ENCODE results near the gene DNAH6. TPM values are rescaled to one million over a fixed set of nuclear protein-coding genes. Genes with fewer than 3 reads are reported as not detected.

The DNAH6 gene
- total RNA-seq, 4 donors from 2014 or later: 3.2 to 9.3 (median 6.3) TPM

- Histone ChIP-seq H3K4me3 (replicated peaks in 1 of 3) (no peak overlapping the region), H3K27ac (no peak overlapping the region), H3K9me3 (no peaks in the 10 kb centered on the region), H3K27me3 (no peaks in the 10 kb centered on the region), H3K4me1 (peaks cover 8 to 9% of the 10 kb centered on the region in 2 donors), H3K36me3 (no peaks in the 10 kb centered on the region)
- 87 to 88% methylated on average over 6 of the region's 6 CpGs for WGBS, 2 donors
- no peak for TF ChIP-seq CTCF (IDR thresholded peaks at IDR 0.05)
- no peak for TF ChIP-seq POLR2A (IDR thresholded peaks at IDR 0.05)
- intact Hi-C loops (cut with DNase I): no loop called here
- DNase-seq: no peak
These were observed 216.8 kb downstream of the DNAH6 start for GRCh38 chr2:84732897-84733778.

GRCh38 chr2:84735389-84735788 is 219.1 kb downstream of the DNAH6 start:
- intact Hi-C loops (cut with DNase I): no loop called here
- Histone ChIP-seq H3K4me3 (replicated peaks in 1 of 3) (no peak overlapping the region), H3K4me1 (peaks cover 8 to 9% of the 10 kb centered on the region in 2 donors), H3K9me3 (no peaks in the 10 kb centered on the region), H3K27me3 (no peaks in the 10 kb centered on the region), H3K27ac (no peak overlapping the region), H3K36me3 (no peaks in the 10 kb centered on the region)
- DNase-seq: no peak
- TF ChIP-seq CTCF (IDR thresholded peaks at IDR 0.05) (no peak), POLR2A (IDR thresholded peaks at IDR 0.05) (no peak)
- WGBS, 2 donors: 89 to 94% methylated on average over 1 of the region's 1 CpG

GRCh38 chr2:84741182-84741822 is 225.0 kb downstream of the DNAH6 start:
- Histone ChIP-seq H3K4me3 (replicated peaks in 1 of 3) (no peak overlapping the region), H3K27ac (no peak overlapping the region), H3K27me3 (no peaks in the 10 kb centered on the region), H3K36me3 (no peaks in the 10 kb centered on the region), H3K9me3 (no peaks in the 10 kb centered on the region), H3K4me1 (no peaks in the 10 kb centered on the region)
- no peak for TF ChIP-seq POLR2A (IDR thresholded peaks at IDR 0.05)
- TF ChIP-seq CTCF (IDR thresholded peaks at IDR 0.05): no peak
- 77 to 78% methylated on average over 2 to 3 of the region's 3 CpGs for WGBS, 2 donors
- DNase-seq: no peak
- intact Hi-C loops (cut with DNase I): no loop called here

GRCh38 chr2:84748341-84748740 is 232.0 kb downstream of the DNAH6 start:
- Histone ChIP-seq H3K4me1 (no peaks in the 10 kb centered on the region), H3K9me3 (no peaks in the 10 kb centered on the region), H3K27me3 (no peaks in the 10 kb centered on the region), H3K36me3 (no peaks in the 10 kb centered on the region), H3K4me3 (replicated peaks in 1 of 3) (no peak overlapping the region), H3K27ac (no peak overlapping the region)
- intact Hi-C loops (cut with DNase I): no loop called here
- TF ChIP-seq CTCF (IDR thresholded peaks at IDR 0.05) (no peak), POLR2A (IDR thresholded peaks at IDR 0.05) (no peak)
- no peak for DNase-seq

- no peak for DNase-seq
- Histone ChIP-seq H3K4me3 (replicated peaks in 1 of 3) (no peak overlapping the region), H3K36me3 (no peaks in the 10 kb centered on the region), H3K27me3 (no peaks in the 10 kb centered on the region), H3K9me3 (no peaks in the 10 kb centered on the region), H3K27ac (no peak overlapping the region), H3K4me1 (no peaks in the 10 kb centered on the region)
- TF ChIP-seq CTCF (IDR thresholded peaks at IDR 0.05) (no peak), POLR2A (IDR thresholded peaks at IDR 0.05) (no peak)
- intact Hi-C loops (cut with DNase I): no loop called here
These were observed 233.1 kb downstream of the DNAH6 start for GRCh38 chr2:84749442-84749841.
